ENCODE results near the gene WDR93. TPM values are rescaled to one million over a fixed set of nuclear protein-coding genes. Genes with fewer than 3 reads are reported as not detected.
"Not testable (repeated sequence)": the region's sequence is repeated elsewhere in the genome, so short reads cannot be mapped to it uniquely, and the experiment has no call there.

WDR93 gene
- total RNA-seq, 1 experiment from 2014 or later = not detected

DNA sequence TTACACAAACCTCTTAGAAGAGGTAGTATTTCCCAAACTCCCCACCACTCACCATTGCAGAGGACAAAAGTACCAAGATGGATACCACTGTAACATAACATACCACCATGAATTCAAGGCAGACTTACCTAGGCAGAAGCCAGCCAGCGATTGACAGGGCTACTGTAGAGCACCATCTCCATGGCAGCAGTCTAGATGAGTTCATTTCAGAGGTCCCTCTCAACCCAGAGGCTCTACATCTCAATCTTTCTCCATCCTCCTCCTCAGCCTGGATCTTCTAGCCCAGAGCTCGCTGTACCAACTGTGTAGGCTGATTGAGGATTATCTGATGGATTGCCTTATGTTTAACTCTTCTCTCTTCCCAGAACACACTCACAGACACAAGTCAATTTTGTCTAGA lies 9.5 kb upstream of the WDR93 start:
- no peak for DNase-seq (ENCODE audit: low read depth)

DNA sequence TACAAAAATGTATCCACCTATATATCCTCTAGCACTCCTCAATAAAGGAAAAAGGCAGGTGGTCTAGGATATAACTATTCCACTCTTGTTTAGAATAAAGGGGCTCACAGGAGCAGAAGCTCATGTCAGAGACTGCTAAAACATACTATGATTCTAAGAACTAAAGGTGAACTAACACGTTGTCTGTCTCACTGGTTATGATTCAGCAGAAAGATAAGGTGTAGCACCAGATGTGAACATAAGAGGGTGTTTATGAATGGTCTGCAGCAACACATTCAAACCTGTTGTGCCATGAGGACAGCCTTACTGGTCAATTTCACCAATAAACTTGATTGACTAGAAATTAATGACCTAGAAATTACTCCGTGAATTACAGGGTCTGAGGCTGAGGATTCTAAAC lies 4.6 kb upstream of the WDR93 start:
- no peak for DNase-seq (ENCODE audit: low read depth)

DNA sequence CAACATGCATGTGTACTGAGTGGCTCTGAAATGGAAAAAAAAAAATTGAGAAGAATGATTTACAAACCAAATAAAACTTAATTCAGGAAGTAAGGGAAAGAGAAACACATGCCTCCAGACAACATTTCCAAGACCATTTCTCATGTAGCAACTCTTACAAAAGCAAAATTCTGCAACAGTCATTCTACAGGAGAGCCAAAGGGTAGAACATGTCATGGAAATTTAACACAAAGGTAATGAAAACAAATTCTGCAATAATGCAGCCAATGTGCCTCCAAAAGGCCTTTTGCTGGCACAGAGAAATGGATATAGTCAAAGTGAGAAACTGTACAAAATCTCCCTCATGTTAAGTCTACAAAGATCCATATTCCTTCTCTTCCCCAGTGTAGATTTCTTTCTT lies 4.1 kb upstream of the WDR93 start:
- DNase-seq (ENCODE audit: low read depth) = no peak

DNA sequence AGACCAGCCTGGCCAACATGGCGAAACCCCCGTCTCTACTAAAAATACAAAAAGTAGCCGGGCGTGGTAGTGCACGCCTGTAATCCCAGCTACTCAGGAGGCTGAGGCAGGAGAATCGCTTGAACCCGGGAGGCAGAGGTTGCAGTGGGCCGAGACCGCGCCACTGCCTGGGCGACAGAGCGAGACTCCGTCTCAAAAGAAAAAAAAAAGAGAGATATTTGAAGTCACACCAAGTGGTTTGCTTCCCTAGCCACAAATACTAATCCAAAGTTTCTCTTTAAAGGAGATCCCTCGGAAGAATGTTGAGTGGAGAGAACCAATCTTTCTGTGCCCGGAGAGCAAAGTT lies 708 bp upstream of the WDR93 start:
- DNase-seq (ENCODE audit: low read depth) = not testable (repeated sequence)

DNA sequence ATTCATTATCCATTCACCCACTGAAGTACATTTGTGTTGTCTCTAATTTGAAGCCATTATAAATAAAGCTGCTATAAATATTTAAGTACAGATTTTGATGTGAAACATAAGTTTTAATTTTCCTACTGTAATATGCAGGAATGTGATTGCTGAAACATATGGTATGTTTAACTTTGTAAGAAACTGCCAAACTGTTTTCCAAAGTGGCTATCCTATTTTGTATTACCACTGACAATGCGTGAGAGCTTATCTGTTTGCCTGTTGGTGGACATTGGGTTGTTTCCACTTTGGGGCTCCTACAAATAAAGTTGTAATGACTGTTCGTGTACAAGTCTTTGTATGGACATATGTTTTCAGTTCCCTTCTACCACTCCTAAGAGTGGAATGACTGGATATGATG lies 2.5 kb downstream of the WDR93 start:
- no peak for DNase-seq (ENCODE audit: low read depth)

DNA sequence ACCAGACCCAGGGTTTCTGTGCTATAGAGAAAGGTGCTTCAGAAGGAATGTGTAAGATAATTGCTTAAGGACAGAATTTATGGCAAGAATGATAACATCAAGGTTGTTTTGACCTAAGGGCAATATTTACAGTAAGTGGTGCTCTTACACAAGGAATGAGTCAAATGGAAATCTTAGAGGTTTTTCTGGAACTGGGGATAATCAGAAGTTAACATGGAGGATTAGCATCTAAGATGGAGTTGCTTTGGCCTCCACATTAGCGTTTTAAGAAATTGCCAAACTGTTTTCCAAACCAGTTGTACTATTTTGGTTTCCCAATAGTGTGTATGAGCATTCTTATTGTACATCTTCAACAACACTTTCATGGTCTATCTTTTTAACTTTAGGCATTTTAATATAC lies 3.1 kb downstream of the WDR93 start:
- no peak for DNase-seq (ENCODE audit: low read depth)

DNA sequence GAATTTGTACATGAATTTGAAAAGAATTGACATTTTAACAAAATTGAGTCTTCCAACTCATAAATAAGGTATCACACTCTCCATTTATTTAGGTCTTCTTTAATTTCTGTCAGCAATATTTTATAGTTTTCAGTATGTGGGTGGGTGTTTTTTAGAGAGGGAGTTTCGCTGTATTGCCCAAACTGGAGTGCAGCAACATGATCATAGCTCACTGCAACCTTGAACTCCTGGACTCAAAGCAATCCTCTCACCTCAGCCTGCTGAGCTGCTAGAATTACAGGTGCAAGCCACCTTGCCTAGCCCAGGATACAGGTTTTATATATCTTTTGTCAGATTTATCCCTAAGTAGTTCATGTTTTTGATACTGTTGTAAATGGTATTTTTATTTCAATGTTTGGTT lies 4.6 kb downstream of the WDR93 start:
- no peak for DNase-seq (ENCODE audit: low read depth)

DNA sequence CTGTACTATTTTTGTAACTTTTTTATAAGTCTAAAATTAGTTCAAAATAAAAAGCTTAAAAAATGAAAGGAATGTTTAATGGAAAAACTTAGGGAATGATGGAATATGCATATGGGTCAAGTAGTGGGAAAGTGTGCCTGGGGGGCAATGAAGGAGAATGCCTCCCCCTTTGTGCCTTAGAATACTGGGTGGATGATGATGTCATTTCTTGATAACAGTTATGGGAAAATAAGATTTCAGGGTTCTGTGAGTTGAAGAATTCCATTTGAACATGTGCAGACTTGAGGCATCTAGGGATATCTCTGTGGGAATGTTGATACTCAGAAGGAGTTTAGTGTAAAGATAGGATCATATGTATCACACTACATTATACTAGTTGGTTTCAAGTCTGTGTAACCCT lies 13.8 kb downstream of the WDR93 start:
- no peak for DNase-seq (ENCODE audit: low read depth)

DNA sequence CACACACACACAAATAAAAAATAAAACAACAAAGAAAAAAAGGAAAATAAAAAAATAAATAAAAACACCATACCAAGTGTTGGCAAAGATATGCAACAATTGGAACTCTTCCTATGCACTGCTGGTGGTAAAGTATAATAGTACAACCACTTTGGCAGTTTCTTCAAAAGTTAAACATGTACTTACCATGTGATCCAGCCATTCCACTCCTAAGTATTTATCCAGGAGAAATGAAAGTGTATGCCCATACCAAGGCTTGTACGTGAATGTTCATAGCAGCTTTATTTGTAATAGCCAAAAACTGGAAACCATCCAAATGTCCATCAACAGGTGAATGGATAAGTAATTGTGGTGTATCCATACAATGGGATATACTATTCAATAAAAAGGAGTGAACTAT lies 17.0 kb downstream of the WDR93 start:
- no peak for DNase-seq (ENCODE audit: low read depth)

DNA sequence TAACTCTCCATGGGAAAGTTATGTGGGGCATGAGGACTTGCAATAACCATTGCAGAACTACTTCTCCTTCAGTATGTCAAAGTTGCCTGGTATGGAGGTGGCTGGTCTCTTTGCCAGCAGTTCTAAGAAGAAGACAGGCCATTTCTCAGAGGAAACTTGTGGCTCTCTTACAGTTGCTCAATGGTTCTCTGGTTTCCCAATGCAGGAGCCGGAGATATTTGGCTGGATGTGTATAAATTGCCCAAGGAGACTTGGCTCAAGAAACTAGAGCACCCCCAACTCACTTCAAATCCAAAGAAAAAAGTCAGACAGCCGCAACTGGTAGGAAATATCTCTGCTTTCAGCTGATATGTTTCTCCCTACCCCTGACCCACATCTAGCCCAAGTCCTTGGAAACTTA lies 24.2 kb downstream of the WDR93 start:
- DNase-seq (ENCODE audit: low read depth) = no peak

DNA sequence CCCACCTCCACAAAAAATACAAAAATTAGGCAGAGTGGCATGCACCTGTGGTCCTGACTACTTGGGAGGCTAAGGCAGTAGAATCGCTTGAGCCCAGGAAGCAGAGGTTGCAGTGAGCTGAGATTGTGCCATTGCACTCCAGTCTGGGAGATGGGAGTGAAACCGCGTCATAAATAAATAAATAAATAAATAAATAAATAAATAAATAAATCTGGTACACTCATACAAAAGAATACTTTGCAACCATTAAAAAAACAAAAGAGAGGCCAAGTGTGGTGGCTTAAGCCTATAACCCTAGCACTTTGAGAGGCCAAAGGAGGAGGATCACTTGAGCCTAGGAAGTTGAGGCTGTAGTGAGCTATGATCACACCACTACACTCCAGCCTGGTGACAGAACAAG lies 32.4 kb downstream of the WDR93 start:
- no peak for DNase-seq (ENCODE audit: low read depth)

DNA sequence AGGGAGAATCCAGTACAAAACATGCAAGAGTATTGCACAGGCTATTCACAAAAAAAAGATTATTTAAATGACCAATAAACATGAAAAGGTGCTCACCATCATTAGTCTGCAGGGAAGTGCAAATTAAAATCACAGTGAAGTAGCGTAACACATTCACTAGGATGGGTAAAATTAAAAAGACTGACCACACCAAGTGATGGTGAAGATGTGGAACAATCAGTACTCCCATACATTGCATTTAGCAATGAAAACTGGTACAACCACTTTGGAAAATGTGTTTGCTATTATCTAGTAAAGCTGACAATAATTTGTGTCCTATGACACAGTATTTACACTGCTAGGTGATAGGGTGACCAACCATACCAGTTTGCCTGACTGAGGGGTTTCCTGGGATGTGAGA lies 34.0 kb downstream of the WDR93 start:
- DNase-seq (ENCODE audit: low read depth) = no peak

DNA sequence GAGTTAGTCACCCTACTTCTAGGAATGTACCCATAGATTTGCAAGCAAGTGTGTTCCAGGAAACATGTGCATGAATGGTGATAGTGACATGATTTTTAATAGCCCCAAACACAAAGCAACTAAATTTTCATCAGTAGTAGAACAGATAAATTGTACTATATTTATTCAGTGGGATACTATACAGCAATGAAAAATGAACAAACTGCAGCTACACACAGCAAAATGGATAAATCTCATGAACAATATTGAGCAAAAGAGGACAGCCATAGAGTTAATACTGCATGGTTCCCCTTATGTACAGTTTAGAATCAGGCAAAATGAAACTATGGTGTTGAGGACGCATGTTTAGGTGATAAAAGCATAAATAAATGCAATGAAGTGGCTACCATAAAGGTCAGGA lies 34.5 kb downstream of the WDR93 start:
- DNase-seq (ENCODE audit: low read depth) = no peak

DNA sequence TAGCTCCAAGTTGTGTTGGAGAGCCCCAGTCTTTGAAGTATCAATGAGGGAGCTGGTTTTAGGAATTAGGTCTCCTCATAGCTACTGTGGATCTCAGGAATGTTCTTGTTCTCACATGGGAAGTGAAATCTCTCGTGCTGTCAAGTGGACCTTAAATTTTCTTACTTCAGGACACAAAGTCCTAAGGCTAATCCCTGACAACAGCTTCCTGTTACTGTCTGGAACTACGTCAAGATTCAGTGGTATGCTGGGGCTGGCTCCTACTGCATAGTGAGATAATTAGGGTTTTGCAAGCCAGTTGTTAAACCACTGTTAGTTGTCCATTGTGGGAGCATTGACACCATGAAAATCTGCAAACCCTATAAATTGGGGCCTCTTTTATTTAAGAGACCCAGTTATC lies 37.6 kb downstream of the WDR93 start:
- no peak for DNase-seq (ENCODE audit: low read depth)

DNA sequence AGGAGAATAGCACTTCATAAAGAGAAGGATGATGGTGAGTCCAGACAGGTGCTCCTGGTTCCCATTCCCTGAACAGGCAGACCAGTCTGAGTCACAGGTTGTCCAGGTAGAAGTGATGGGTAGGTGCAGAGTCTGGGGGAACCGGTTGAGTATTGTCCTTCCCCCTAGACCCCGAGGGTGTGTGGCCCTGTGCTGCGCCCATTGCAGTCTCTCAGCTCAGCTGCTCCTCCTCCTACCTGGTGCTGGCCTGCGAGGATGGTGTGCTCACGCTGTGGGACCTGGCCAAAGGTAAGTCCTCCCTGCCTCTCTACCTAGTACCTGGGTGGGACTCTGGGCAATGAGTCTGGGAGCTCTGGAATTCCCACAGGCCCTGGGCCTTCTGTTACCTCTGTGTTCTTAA lies 40.7 kb downstream of the WDR93 start:
- no peak for DNase-seq (ENCODE audit: low read depth)

DNA sequence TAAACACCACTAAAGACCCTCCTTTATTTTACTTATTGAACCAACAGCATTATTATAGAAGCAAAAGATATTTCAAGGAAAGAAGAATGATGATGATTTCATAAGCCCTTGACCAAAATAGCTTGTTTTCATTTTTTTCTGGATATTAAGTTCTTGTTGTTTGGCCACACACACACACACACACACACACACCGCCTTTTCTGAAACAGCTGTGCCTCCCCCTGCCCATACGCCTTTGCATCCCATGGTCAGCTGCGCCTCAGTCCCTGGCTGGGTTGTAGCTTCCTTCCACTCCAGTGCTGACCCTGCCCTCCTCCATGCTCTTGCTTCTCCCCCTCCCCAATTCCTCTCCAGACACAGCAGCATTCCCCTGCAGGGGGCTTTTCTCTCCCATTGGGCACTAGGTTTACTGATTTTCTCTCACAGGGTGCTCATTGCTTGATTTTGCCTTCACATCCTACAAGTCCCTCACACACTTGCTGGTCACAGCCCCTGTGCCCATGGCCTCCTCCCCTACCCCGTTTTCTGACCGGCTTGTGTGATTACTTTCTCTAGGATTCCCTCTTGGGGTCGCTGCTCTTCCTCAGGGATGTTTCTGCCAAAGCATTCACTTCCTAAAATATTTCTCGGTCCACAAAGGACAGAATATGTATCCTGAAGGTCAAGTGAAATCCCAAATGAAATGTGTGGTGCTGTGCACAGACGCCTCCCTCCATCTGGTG lies 42.0 kb downstream of the WDR93 start:
- DNase-seq (ENCODE audit: low read depth) = no peak

DNA sequence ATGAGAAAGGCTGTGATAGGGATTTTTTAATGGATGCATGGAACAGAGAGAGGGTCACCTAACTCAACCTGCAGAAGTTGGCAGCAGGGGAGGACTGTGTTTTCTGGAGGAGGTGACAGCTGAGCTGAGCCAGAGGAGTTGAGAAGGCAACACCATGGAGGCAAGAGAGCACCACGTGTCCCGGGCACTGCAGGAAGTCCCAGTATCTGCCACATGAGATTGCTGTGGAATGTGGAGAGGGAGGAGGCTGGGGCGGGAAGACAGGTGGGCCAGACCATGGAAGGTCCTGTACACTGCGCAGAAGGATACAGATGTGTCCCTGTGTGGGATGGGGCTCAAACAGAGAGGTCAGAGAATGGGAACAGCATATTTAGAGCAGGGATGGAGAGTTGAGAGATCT lies 45.2 kb downstream of the WDR93 start:
- no peak for DNase-seq (ENCODE audit: low read depth)

DNA sequence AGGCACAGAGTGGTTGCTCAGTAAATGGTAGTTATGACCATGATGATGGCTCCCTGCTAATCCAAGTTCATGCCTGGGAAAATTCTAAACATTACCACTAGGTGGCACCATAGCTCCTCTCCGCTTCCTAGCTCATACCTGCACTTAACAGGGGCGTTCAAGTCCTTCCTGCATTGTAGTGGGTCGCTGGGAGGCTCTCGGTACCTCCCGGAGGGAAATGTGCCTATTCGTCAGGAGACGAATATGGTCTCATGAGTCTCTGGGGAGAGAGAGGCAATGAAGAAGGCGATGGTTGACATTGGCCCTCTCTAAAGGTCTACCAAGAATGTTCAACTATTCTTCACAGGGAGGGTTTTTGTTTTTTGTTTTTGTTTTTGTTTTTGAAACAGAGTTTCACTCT lies 49.5 kb downstream of the WDR93 start:
- DNase-seq (ENCODE audit: low read depth) = peak; percentile 71

DNA sequence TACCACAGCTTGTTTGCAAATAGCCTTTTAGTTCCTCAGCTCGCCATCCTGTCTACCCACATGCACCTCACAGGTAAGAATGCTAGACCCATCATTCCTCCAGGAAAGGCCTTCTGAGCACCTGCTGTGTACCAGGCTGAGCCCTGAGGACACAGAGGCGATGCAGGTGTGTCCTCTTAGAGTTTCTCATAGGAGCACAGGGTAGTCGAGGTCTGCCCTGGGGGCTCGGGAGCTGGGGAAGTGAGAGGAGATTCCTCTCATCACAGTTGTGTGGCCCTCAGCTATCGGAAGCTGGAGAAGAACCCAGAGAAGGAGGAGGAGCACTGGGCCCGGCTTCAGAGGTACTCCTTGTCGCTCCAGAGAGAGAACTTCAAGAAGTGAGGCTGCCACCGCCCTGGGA lies 52.4 kb downstream of the WDR93 start:
- no peak for DNase-seq (ENCODE audit: low read depth)

DNA sequence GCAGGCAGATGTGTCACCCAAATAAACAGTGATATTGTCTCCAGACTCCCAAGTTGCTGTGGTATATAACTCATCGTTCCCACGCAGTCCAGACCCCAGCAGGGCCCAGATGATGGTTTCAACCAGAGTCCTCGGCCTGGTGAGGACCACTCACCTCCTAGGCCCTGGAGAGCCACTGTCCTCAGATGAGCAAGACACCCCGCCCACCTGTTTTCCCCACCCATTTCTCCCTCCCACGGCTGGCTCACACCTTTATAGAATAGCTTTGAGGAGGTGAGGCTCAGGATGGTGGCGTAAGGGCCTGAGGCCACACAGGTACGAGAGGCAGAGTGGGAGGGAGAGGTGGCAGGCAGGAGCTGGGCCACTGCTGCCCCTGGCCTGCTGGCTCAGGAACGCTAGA lies 53.0 kb downstream of the WDR93 start:
- no peak for DNase-seq (ENCODE audit: low read depth)

DNA sequence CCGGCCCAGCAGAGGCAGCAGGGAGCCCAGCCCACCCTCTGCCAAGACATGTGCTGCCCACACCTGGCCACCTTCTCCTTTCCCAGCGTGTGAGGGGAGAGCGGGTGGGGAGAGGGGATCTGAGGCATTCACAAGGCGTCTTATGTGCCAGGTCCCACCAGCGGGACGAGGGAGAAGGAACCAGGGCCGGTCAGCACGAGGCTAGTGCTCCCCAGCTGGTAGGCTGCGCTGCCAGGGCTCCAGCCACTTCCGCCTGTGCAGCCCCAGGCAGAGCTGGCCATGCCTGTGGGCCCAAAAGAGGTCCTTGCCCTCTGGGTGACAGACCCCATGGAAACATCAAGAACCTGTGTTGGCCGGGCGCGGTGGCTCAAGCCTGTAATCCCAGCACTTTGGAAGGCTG lies 54.5 kb downstream of the WDR93 start:
- no peak for DNase-seq (ENCODE audit: low read depth)

DNA sequence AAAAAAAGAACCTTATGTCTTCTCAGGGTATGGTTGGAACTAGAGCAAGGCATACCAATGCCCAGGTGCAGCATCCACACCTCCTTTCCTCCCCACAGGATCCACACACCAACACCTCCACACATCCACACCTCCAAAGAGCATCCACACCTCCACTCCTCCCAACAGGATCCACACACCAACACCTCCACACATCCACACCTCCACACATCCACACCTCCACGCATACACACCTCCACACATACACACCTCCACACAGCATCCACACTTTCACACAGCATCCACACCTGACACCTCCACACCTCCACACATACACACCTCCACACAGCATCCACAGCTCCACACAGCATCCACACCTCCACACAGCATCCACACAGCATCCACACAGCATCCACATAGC lies 55.2 kb downstream of the WDR93 start:
- no peak for DNase-seq (ENCODE audit: low read depth)

DNA sequence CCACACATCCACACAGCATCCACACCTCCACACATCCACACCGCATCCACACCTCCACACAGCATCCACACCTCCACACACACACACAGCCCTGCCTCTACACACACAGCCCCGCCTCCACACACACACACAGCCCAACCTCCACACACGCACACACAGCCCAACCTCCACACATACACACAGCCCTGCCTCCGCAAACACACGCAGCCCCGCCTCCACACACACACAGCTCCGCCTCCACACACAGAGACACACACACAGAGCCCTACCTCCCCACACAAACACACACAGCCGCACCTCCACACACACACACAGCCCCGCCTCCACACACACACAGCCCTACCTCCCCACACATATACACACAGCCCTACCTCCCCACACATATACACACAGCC lies 55.8 kb downstream of the WDR93 start:
- no peak for DNase-seq (ENCODE audit: low read depth)

All from HT1080 (cell line).